Ascending aorta (tissue), 2 donors: Measurements from ENCODE around the gene MRTO4. TPM values are rescaled to one million over a fixed set of nuclear protein-coding genes. Genes with fewer than 3 reads are reported as not detected.
"Not testable (repeated sequence)": the region's sequence is repeated elsewhere in the genome, so short reads cannot be mapped to it uniquely, and the experiment has no call there.

ENCODE experiments used
- DNase-seq, 2 donors: peaks; one replicate each; pipeline ENCODE4 v3.0.0-alpha.2; 2019; ENCODE audit warnings: low spot score in 2 of 2
- H3K27ac ChIP-seq, 2 donors: fragments of 200-600 bp; sonication (generic); one replicate each; pipeline ENCODE4 v1.5.1; 2016 to 2017; ENCODE audit warnings: mild to moderate bottlenecking in 1 of 2
- H3K27me3 ChIP-seq: fragments of 200-600 bp; sonication (generic); one replicate; pipeline ENCODE4 v1.5.1; 2017
- H3K36me3 ChIP-seq, 2 donors: fragments of 200-600 bp; sonication (generic); one replicate each; pipeline ENCODE4 v1.5.1; 2016
- H3K4me1 ChIP-seq, 2 donors: fragments of 200-600 bp; sonication (generic); one replicate each; pipeline ENCODE4 v1.5.1; 2016 to 2017; ENCODE audit warnings: mild to moderate bottlenecking in 1 of 2
- H3K4me3 ChIP-seq, 2 donors: fragments of 200-600 bp; sonication (generic); one replicate each; pipeline ENCODE4 v1.5.1; 2016 to 2017; ENCODE audit warnings: mild to moderate bottlenecking in 1 of 2
- H3K9me3 ChIP-seq, 2 donors: fragments of 200-600 bp; sonication (generic); one replicate each; pipeline ENCODE4 v1.5.1; 2016
- CTCF ChIP-seq, 3 experiments: fragments of 200-600 bp in 2 of 3; fragments of 450-650 bp in 1 of 3; sonication (generic) in 2 of 3; IDR thresholded peaks; one replicate each; pipeline ENCODE4 v1.5.1; 2016 to 2019; ENCODE audit warnings: antibody characterized with exemption in 3 of 3, mild to moderate bottlenecking in 1 of 3, moderate library complexity in 1 of 3
- intact Hi-C: fragments of 100-400 bp; cut with DNase I; formaldehyde crosslinking; loops from one replicate; pipeline ENCODE4 v1.15.1; 2023
- total RNA-seq: library from RNA; depleted of rRNA; stranded (reverse); fragments of >200 nt; gene quantifications from one replicate; pipeline ENCODE4 v1.1.0, GENCODE V29; 2016

Gene MRTO4
- total RNA-seq, 1 donor from 2014 or later: 13.4 TPM

GRCh38 chr1:19287436-19288185, 36.0 kb downstream of the MRTO4 start:
- Histone ChIP-seq H3K4me3 (no peak overlapping the region), H3K4me1 (peaks cover 0 to 4% of the 10 kb centered on the region in 2 donors), H3K36me3 (peaks cover 0 to 6% of the 10 kb centered on the region in 2 donors), H3K27ac (no peak overlapping the region), H3K27me3 (no peaks in the 10 kb centered on the region), H3K9me3 (no peaks in the 10 kb centered on the region)
- no peak for DNase-seq
- intact Hi-C loops: no loop called here
- no peak for TF ChIP-seq CTCF (IDR thresholded peaks at IDR 0.05)

GRCh38 chr1:19288324-19289241, 37.0 kb downstream of the MRTO4 start, which contains the start of gene AKR7A3:
Gene AKR7A3, minus strand, starts transcription at chr1:19288770. Its CDS starts 61 bp downstream, at chr1:19288709.
- intact Hi-C loops, H3K27me3 ChIP-seq, H3K9me3 ChIP-seq, DNase-seq, H3K36me3 ChIP-seq, H3K4me1 ChIP-seq, H3K27ac ChIP-seq: not testable (repeated sequence)
- H3K4me3 ChIP-seq: peak within 1 kb of the TSS; percentile 31 to 65

GRCh38 chr1:19289244-19289643, 37.6 kb downstream of the MRTO4 start:
- H3K4me3 ChIP-seq: peak overlapping the region; percentile 31 to 65
- no peak for TF ChIP-seq CTCF (IDR thresholded peaks at IDR 0.05)
- no peak overlapping the region for H3K27ac ChIP-seq

GRCh38 chr1:19294638-19295037, 43.0 kb downstream of the MRTO4 start:
- intact Hi-C loops: no loop called here
- Histone ChIP-seq H3K4me3 (no peak overlapping the region), H3K27ac (no peak overlapping the region), H3K9me3 (peaks cover 0 to 11% of the 10 kb centered on the region in 2 donors), H3K4me1 (no peaks in the 10 kb centered on the region), H3K27me3 (no peaks in the 10 kb centered on the region), H3K36me3 (peaks cover 0 to 11% of the 10 kb centered on the region in 2 donors)
- no peak for TF ChIP-seq CTCF (IDR thresholded peaks at IDR 0.05)
- no peak for DNase-seq

More at GRCh38 chr1:19289244-19289643, 37.6 kb downstream of the MRTO4 start:
- intact Hi-C loops: no loop called here
- no peaks in the 10 kb centered on the region for H3K27me3 ChIP-seq
- no peaks in the 10 kb centered on the region for H3K36me3 ChIP-seq
- DNase-seq: no peak
- H3K9me3 ChIP-seq: peaks cover 0 to 1% of the 10 kb centered on the region in 2 donors
- H3K4me1 ChIP-seq: peaks cover 0 to 4% of the 10 kb centered on the region in 2 donors

- intact Hi-C loops: no loop called here
- Histone ChIP-seq H3K27ac (no peak overlapping the region), H3K4me3 (no peak overlapping the region), H3K36me3 (peaks cover 24 to 26% of the 10 kb centered on the region in 2 donors), H3K9me3 (peaks cover 0 to under 1% of the 10 kb centered on the region in 2 donors), H3K4me1 (no peaks in the 10 kb centered on the region), H3K27me3 (no peaks in the 10 kb centered on the region)
- DNase-seq: no peak
- no peak for TF ChIP-seq CTCF (IDR thresholded peaks at IDR 0.05)
Measured at GRCh38 chr1:19300211-19300610, 48.6 kb downstream of the MRTO4 start.

GRCh38 chr1:19304081-19304480, 52.5 kb downstream of the MRTO4 start:
- intact Hi-C loops, H3K4me1 ChIP-seq, H3K9me3 ChIP-seq, H3K27ac ChIP-seq, DNase-seq, H3K27me3 ChIP-seq, H3K4me3 ChIP-seq: not testable (repeated sequence)
- peaks cover 54 to 55% of the 10 kb centered on the region in 2 donors for H3K36me3 ChIP-seq
